ENCODE data around the gene PRKAG2.

DNA sequence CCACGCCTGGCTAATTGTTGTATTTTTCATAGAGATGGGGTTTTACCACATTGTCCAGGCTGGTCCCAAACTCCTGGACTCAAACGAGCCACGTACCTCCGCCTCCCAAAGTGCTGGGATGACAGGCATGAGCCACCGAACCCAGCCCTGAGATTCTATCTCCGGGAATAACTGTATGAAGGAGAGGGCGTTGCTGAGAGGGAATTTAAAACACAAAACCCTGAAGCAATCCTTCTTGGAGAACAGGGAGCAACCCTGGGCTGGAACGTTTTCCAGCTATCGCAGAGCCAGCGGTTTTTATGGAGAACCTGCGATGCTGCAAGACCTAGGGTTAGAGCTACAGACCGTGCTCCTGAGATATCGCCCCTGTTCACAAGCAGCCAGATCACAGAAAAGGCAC, 144.6 kb downstream of the PRKAG2 start:
- TF ChIP-seq, protein P1, sequence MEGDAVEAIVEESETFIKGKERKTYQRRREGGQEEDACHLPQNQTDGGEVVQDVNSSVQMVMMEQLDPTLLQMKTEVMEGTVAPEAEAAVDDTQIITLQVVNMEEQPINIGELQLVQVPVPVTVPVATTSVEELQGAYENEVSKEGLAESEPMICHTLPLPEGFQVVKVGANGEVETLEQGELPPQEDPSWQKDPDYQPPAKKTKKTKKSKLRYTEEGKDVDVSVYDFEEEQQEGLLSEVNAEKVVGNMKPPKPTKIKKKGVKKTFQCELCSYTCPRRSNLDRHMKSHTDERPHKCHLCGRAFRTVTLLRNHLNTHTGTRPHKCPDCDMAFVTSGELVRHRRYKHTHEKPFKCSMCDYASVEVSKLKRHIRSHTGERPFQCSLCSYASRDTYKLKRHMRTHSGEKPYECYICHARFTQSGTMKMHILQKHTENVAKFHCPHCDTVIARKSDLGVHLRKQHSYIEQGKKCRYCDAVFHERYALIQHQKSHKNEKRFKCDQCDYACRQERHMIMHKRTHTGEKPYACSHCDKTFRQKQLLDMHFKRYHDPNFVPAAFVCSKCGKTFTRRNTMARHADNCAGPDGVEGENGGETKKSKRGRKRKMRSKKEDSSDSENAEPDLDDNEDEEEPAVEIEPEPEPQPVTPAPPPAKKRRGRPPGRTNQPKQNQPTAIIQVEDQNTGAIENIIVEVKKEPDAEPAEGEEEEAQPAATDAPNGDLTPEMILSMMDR (IDR thresholded peaks at IDR 0.05): no peak
- no peak for TF ChIP-seq POLR2A (IDR thresholded peaks at IDR 0.05)
- no peak for TF ChIP-seq EP300 (IDR thresholded peaks at IDR 0.05)
